Activated effector memory CD4-positive, alpha-beta T cell treated with Interleukin-2 at 50 U/mL for 16 hours (primary cell): ENCODE results near the gene LEF1.
"Not testable (repeated sequence)": the region's sequence is repeated elsewhere in the genome, so short reads cannot be mapped to it uniquely, and the experiment has no call there.

ENCODE experiments used
- DNase-seq: peaks from one replicate; pipeline ENCODE4 v3.0.0-alpha.2; 2020

The LEF1 gene

DNA sequence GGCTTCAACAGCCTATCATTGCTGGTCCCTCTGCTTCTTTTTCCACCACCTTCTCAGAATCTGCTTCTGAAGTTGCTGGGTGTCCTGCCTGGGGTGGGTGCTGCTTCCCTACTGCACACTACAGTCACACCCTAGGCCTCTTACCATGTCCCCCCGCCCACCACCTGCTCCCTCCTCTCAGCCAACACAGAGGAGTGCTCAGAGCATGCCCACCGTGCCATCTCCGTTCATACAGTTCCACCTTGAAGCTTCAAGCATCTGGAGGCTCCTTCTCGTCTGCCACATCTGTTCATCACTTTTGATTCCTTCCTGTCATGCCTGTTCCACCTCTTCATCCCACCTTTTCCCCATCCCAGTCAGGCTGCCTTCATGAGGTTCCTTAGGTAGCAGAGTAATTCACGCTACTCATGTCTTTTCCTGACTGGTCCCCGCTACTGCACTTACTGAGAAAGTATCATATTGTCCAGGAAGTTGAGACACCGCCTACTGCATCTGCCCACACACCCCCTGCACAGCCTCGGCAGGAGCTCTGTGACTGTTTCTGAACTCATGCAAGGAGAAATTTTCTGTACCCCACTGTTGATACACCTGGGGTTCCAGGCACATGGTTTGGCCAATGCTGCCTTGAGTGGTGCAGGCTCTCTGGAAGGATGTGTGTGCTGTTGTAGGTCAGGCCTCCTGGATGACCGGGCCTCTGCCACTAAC, 139.6 kb downstream of the LEF1 start:
- DNase-seq, result no peak

DNA sequence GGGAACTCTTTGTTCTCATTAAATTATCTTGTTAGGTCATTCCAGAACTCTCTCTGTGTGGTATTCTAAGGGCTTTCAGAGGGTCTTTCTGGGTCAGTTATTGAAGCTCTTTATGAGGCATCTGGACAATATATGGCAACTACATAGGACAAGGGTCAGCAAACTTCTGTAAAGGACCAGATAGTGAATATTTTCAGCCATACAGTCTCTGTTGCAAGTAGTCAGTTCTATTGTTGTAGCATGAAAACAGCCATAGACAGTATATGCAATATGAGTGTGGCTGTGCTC, 143.9 kb downstream of the LEF1 start:
- DNase-seq, result no peak

DNA sequence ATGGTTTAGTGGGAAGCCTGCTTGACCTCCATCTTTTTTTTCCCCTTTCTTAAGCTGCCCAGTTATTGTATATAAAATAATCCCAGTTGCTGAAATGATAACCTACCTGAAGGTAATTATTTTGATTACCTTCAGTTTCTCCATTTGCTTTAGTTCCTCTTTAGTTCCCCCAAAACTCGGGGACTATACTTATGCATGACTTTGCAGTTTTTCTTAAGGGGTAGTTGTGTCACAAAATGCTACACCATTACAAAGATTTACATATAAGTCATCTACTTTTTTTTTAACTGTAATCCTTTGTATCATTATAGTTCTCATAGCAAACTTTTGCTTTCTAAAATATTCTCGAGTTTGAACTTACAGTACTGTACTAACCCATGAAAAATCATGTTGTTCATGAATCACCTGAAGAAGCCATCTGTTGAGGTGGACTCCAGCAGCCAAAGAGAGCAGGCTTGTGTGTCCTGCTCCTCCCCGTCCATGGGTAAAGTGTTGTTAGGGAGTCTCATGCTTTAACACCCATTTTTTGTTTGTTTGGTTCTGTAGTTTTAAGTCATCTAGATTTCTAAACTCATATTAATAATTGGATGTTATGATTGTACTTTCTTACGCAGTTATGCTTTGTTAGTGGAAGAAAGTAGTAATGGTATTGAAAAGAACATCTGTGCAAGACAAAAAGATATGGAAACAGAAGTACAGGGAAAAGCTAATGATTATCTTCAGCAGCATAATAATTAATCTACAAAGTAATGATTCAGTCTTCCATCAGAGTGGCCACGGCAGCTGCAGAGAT, 144.5 kb downstream of the LEF1 start:
- DNase-seq, result no peak

DNA sequence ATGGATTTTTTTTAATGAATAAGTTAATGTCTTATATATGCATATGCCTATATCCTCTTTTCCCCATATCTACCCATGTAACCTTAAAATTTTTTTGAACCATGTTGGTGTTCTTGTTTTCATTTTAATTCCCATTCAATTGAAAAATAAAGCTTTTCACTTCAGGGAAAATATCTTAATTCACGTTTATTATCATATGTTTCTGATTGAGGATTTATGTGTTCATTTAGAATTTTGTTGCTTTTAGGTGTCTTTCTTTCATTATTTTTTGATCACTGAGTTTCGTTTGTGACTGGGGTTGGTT, 149.9 kb downstream of the LEF1 start:
- DNase-seq, result no peak

DNA sequence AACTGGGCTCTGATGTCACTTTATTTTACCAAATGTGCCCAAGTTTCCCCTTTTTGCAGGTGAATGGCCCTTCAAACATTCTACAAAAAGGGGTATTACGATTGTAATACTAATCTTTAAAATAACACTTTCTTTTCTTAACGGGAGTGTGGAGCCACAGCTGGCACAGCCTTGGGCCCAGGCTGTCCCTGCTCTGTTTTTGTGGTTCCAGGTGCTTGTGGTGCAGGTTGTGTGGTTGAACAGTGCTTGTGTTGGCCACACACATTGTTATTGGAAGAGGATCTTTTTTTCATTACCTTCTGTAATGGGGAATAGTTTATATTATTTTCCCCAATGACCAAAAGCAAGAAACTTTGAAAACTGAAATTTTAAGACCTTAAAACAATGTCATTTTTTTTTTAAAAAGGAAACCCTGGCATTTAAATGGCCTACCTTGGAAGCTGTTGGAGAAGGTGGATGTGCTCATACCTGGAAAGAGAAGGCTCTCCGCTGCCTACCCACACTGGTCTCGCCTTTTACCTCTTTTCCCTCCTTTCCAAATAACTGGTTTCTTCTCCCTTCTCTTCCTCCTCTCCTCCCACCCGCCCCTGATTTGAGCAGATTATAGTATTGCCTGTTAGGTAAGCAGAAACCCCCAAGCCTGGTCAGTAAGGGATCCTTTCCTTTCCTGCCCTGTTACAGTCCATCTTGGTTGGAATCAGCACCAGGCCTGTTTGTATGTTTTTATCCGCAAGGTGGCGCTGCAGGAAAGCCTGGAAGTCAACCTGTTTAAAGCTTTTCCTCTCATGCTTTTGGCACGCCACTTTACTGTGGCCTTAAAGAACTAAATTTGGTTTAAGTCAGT, 150.5 kb downstream of the LEF1 start:
- DNase-seq, result peak; percentile 66

DNA sequence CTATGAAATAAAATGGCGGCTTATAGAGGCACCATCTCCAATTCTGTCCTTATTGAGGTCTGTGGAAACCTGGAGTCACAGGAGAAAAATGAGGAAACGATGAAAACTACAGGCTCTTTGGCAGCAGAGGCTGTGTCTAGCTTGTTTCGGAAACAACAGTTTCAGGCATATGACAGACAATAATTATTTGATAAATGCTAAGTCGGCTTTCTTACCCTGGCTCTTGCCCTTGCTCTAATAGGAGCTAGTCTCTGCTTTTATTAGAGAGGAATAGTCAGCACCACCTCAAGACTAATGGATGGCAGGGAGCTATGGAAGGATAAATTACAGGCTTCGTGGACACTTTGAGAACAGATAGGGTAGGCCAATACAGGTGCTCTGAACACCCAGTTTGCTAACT, 154.8 kb downstream of the LEF1 start:
- no peak for DNase-seq

DNA sequence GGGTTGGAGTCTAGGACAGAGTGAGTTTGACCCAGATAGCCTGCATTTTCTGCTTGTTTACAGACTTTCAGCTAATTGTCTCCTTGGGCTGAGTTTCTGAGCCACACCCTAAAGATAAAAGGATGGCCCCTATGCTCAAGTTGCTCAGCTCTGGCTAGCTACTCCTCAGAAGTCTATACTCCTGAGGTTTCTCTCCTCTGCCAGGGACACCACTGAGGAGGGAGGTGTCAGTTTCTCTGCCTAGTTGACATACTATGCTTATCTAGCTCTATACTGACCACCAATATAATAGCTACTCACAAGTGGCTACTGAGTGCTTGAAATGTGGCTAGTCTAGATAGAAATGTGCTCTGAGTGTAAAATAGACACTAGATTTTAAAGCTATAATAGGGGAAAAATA, 155.4 kb downstream of the LEF1 start:
- DNase-seq, result no peak

DNA sequence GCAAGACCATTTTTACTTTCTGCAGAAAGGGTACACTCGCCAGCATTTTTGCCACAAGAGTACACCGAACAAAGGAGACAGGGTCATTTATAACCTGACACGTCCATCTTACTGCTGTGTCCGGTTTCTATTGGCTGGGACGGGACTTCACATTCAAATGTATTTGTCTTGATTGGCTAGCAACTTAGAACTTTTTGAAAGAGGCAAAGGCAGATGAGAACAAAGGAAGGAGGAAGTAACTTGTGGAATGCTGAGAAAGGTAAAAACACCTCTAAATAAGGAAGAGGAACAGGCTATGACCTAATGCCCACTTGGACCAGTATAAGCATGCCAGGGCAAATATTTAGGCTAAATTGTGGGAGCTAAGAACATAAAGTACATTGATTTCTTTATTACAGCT, 156.3 kb downstream of the LEF1 start:
- DNase-seq, result not testable (repeated sequence)

DNA sequence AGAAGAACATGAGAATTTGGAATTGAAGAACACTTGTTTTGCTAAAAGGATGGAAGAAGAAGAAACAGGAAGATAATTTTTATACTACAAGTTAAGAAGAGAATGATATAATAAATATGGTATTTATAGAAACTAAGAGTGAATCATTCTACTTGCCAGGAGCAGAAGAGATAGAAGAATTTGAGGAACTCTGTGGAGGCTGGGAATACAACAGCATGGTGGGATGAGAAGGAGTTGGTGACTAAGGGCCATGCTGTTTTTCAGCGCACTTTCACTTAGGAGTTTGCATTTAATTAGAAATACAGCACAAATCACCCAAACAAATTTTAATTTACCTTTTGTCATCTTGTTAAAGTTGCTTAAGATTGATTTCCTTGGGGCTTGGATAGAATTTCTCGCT, 158.6 kb downstream of the LEF1 start:
- DNase-seq, result no peak

DNA sequence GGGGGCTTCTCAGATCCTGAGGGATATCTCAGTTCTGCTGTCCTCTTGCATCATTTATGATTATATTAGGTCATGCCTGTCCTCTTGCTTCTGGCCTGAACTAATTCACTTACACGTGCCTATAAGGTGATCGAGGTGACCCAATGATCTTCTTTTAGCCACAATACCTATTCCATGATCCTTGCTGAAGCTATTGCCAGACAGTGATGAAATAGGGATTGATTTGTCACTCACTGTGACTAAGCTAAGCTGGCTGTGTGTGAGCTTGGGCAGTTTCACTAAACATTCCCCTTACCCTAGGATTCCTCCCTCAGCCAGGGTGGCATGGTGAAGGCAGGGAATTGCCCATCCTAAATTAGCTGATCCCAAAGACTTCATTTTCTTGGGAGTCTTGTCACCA, 160.0 kb downstream of the LEF1 start:
- no peak for DNase-seq

DNA sequence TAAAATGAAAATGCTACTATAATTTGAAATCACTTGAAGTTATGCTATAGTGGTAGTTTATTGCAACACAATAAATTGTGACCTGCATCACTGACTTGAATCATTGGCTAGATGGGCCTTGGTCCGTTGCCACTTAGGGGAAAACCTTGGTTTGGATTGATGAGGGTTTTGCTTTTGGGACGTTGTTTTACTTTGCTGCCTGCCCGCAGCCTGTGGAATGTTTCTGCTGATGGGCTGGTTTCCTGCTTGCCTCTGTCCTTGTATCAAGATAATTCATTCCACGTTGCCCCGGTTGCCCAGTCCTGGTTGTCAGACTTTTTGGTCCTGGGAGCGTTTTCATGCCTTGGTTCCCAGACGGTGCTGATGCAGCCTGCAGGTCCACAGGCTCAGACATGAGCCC, 160.7 kb downstream of the LEF1 start:
- DNase-seq, result no peak

DNA sequence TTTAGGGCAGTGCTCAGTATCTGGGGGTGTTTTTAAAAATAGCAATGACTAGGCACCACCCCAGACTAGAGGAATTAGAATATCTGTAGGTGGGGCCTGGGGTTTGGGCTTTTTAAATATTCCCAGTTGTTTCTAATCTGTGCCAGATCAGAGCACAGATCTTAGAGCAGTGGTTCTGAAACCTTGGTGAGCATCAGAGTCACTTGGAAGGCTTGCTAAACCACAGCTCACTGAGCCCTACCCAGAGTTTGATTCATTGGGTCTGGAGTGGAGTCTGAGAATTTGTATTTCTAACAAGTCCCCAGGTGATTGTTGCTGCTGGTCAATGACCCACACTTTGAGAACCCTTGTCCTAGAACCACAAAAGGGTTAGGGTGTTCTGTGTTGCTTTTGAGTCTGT, 162.4 kb downstream of the LEF1 start:
- DNase-seq, result no peak

DNA sequence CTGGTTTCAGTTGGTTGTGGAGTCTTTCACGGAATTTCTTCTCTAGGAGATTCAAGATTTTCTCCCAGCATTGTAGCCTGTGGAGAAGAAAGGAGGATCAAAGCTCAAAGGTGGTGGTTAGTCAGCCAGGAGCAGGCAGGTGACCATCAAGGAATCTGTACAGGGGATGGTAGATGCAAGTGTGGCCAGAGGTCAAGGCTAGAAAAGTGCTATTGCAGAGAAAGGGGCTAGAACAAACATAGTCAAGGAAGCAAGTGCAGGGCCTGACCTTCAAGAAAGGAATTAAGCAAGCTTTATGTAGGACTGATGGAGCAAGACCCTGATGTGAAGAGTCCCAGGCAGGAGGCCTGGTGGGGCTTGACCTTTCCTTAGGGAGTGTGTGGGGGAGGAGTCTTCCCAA, 162.9 kb downstream of the LEF1 start:
- no peak for DNase-seq

DNA sequence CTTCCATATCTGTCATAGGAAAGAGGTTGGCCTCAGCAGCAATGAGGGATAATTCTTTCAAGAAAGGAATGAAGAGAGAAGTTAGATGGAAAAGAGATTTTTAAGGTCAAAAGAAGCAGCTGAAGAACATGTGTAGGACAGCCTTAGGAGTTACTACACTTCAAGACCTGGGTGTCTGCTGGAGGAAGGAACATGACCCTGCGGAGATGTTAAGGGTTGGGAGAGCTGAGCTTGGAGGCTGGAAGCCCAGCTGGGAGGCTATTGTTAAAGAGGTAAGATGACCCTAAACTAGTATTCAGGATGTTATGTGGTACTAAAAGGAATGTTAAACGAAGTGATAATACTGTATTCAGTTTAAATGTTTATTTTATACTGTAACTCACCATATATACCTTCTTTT, 164.1 kb downstream of the LEF1 start:
- DNase-seq, result no peak

DNA sequence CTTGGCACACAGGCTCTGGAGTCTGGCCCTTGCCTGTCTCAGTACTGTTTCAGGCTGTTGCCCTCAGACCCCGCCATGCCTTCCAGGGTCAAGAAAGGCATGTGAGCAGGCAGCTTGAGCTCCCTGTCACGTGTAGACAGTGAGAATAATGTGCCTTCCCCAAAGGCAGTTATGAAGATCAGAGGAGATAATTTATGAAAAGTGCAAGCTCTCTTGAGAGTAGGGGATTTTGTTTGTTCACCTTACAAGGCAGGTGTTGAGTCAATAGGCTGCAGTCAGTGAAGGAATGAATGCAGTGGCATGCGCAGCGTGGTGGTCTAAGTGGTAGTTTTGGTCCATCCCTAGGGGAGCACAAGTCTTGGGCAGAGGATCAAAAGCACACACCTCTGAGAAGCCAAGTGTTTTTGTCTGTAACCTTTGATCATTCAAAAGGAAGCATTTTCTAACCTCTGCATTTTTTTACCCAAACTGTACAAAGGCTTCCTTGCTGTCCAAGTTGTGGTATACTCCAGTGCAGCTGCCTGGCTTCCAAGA, 164.7 kb downstream of the LEF1 start:
- DNase-seq, result no peak

DNA sequence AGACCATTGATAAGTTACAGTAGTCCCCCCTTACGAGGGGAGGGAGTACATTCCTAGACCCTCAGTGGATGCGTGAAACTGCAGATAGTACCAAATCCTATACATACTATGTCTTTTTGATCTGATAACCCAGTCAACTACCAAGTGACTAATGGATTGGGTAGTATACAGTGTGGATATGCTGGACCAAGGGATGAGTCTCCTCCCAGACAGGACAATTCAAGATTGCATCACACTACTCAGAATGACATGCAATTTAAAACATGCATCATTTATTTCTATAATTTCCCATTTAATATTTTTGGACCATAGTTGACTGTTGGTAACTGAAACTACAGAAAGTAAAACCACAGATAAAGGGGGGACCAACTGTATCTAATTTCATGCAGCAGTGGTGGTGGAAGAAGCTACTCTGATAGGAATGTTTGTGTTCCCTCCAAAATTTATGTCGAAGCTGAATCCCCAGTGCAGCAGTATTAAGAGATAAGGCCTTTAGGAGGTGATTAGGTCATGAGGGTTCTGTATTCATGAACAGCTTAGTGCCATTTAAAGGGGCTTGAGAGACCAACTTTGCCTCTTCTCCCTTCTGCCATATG, 167.1 kb downstream of the LEF1 start:
- DNase-seq, result no peak

DNA sequence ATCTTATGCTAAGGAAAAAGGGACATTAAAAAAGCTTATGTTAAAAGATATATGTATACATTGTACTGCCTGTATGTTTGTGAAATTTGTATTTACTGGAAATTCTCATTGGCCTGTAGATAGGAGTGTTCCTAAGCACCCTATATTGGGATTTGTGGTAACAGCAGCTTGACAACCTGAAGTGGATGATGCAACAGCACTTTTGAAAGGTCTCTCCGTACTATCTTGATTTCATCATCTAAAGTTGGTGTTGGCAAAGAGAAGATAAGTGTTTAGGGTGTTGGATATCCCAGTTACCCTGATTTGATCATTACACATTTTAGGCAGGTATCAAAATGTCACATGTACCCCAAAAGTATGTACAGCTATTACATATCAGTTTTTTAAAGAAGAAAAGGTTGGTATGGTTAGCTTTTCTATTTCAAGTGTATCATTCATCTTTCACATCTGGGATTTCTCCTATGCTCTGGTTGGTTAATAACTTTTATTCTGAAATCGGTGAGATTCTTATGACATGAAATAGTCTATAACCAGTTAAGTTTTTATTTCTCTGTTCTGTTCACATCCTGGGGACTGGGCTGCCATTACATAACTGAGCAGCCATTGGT, 168.7 kb downstream of the LEF1 start:
- no peak for DNase-seq

DNA sequence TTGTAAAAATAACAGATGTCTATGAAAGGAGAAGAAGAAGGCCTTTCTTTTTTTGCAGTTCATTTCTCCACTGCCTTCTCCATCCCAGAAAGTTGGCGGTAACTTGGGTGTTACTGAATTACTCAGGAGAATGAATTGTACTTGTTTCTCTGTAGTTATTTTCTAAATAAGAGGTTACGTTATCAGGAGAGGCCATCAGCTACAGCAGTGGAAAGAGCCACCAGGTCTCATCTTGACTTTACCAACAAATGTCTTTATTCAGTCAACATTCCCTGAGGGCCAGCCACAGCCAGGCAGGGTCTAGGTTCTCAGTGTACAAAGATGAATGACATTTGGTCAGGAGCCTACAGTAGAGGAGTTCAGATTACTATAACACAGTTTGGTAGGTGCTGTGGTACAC, 170.9 kb downstream of the LEF1 start:
- no peak for DNase-seq
